Left ventricle myocardium inferior (tissue), 1 donor: ENCODE results near the gene SECTM1. TPM values are rescaled to one million over a fixed set of nuclear protein-coding genes. Genes with fewer than 3 reads are reported as not detected.

Experiments
- DNase-seq: peaks from one replicate; pipeline ENCODE4 v3.0.0-alpha.2; 2020
- H3K27ac ChIP-seq: fragments of 200-600 bp; replicated peaks from 2 replicates; pipeline ENCODE4 v1.8.0; 2021
- H3K27me3 ChIP-seq: fragments of 200-600 bp; 2 replicates; pipeline ENCODE4 v1.8.0; 2021; ENCODE audit warnings: low read depth
- H3K36me3 ChIP-seq: fragments of 200-600 bp; 2 replicates; pipeline ENCODE4 v1.8.0; 2021
- H3K4me1 ChIP-seq: fragments of 200-600 bp; 2 replicates; pipeline ENCODE4 v1.8.0; 2021
- H3K4me3 ChIP-seq: fragments of 200-600 bp; 2 replicates; pipeline ENCODE4 v1.8.0; 2021; ENCODE audit warnings: mild to moderate bottlenecking, moderate library complexity
- H3K9me3 ChIP-seq: fragments of 200-600 bp; replicated peaks from 2 replicates; pipeline ENCODE4 v1.8.0; 2021
- intact Hi-C: fragments of 100-400 bp; cut with micrococcal nuclease; formaldehyde crosslinking; loops from one replicate; pipeline ENCODE4 v1.11.0; 2022
- total RNA-seq: library from RNA; stranded (reverse); fragmentation: NEBNext Ultra II Directional; extraction: Animal tissue kit (Norgen Biotek cat#: 25700); gene quantifications from one replicate; pipeline ENCODE4 v1.2.1, GENCODE V29; 2021
- TF ChIP-seq, protein P1 (sequence below): fragments of 200-600 bp; IDR thresholded peaks from 2 replicates; pipeline ENCODE4 v1.8.0; 2021; ENCODE audit warnings: antibody characterized with exemption, mild to moderate bottlenecking, borderline replicate concordance
- donor health status: DM: no; HTN: yes; CAD: no; lungs with severe emphysema.

SECTM1 gene
- total RNA-seq, 1 donor from 2014 or later, result 3.9 TPM

GRCh38 chr17:82273327-82274133 lies 60.0 kb downstream of the SECTM1 start, which contains the start of gene CSNK1D:
Gene CSNK1D (minus strand): TSS chr17:82273700. CDS start chr17:82273381, 319 bp downstream.
- DNase-seq, result peak; percentile 93
- peaks cover 21% of the 10 kb centered on the region for H3K36me3 ChIP-seq
- TF ChIP-seq, protein P1, sequence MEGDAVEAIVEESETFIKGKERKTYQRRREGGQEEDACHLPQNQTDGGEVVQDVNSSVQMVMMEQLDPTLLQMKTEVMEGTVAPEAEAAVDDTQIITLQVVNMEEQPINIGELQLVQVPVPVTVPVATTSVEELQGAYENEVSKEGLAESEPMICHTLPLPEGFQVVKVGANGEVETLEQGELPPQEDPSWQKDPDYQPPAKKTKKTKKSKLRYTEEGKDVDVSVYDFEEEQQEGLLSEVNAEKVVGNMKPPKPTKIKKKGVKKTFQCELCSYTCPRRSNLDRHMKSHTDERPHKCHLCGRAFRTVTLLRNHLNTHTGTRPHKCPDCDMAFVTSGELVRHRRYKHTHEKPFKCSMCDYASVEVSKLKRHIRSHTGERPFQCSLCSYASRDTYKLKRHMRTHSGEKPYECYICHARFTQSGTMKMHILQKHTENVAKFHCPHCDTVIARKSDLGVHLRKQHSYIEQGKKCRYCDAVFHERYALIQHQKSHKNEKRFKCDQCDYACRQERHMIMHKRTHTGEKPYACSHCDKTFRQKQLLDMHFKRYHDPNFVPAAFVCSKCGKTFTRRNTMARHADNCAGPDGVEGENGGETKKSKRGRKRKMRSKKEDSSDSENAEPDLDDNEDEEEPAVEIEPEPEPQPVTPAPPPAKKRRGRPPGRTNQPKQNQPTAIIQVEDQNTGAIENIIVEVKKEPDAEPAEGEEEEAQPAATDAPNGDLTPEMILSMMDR, result no peak
- H3K27me3 ChIP-seq, result no peaks in the 10 kb centered on the region
- no peaks in the 10 kb centered on the region for H3K9me3 ChIP-seq
- intact Hi-C loops, result no loop called here
- peaks cover 60% of the 10 kb centered on the region for H3K4me1 ChIP-seq
- H3K4me3 ChIP-seq, result peak within 1 kb of the TSS; percentile 98
- peak within 1 kb of the TSS; percentile 98 for H3K27ac ChIP-seq

DNA sequence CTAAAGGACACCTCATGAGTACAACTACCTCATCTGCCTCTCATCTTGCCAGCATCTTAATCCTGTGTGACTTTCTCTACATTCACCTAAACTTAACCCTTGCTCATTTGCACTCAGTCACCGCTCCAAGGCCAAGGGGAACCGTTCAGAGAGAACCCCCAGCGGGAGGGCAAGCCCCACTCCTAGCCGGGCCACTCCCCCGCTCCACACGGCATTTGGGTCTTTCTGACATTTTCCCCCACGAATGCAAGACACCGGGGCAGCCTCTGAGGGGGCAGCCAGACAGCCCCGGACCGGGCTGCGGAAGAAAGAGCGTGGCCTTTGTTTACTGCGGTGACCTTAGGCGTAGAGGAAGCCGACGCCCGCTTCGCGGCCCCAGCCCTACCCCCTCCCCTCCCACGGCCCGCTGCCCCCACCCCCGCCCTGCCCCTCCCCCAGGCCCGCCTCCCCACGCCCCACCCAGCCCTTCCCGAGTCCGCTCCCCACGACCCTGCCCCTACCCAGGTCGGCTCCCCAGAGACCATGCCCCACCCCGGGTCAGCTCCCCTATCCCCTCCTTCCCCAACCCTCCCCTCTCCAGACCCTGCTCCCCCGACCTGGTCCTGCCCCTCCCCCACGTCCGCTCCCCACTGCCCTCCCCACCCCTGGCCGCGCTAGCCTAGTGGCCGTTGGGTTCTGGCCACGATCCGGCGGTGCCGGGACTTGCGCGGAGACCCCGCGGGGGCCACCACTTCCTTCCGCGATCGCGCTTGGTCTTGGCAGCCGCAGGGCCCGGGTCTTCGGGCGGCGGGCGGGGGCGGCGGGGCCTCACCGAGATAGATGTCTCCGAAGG lies 60.9 kb downstream of the SECTM1 start:
- H3K36me3 ChIP-seq, result peaks cover 21% of the 10 kb centered on the region
- H3K27me3 ChIP-seq, result no peaks in the 10 kb centered on the region
- H3K4me3 ChIP-seq, result peak overlapping the region; percentile 98
- DNase-seq, result peak; percentile 56
- H3K4me1 ChIP-seq, result peaks cover 69% of the 10 kb centered on the region
- peak overlapping the region; percentile 98 for H3K27ac ChIP-seq
- no peaks in the 10 kb centered on the region for H3K9me3 ChIP-seq
- TF ChIP-seq, protein P1, result no peak
- intact Hi-C loops, result no loop called here

- Histone ChIP-seq H3K27me3 (no peaks in the 10 kb centered on the region), H3K9me3 (no peaks in the 10 kb centered on the region), H3K36me3 (peaks cover 21% of the 10 kb centered on the region), H3K4me3 (peak overlapping the region; percentile 98), H3K27ac (peak overlapping the region; percentile 98), H3K4me1 (peaks cover 82% of the 10 kb centered on the region)
- TF ChIP-seq, protein P1, result no peak
- DNase-seq, result no peak
- intact Hi-C loops, result no loop called here
Observed at GRCh38 chr17:82271401-82271800, 62.2 kb downstream of the SECTM1 start.

Other genes starting within 250 kb of the SECTM1 start
- 13.6 TPM for gene FASN, start 235.5 kb downstream of the SECTM1 start, total RNA-seq
- gene CCDC57, start 120.9 kb downstream of the SECTM1 start, total RNA-seq, result 8.1 TPM
- gene SLC16A3, start 104.7 kb downstream of the SECTM1 start, total RNA-seq, result 8.5 TPM
- 61.8 TPM for gene CSNK1D, start 60.1 kb downstream of the SECTM1 start, total RNA-seq
- gene CD7, start 16.2 kb downstream of the SECTM1 start, total RNA-seq, result 0.47 TPM
- not detected for gene TEX19, start 25.5 kb upstream of the SECTM1 start, total RNA-seq
- gene UTS2R, start 38.0 kb upstream of the SECTM1 start, total RNA-seq, result 1.4 TPM
- 14.1 TPM for gene HEXD, start 84.6 kb upstream of the SECTM1 start, total RNA-seq
- 28.0 TPM for gene OGFOD3, start 84.8 kb upstream of the SECTM1 start, total RNA-seq
- gene CYBC1, start 117.0 kb upstream of the SECTM1 start, total RNA-seq, result 23.8 TPM
- 69.2 TPM for gene NARF, start 125.0 kb upstream of the SECTM1 start, total RNA-seq
- gene FOXK2, start 186.0 kb upstream of the SECTM1 start, total RNA-seq, result 41.6 TPM